Esophagus muscularis mucosa (tissue), 4 donors: ENCODE results near the gene SNIP1.

Experiments
- EP300 ChIP-seq: sonication (generic); formaldehyde crosslinking; IDR thresholded peaks from one replicate; pipeline ENCODE4 v1.6.1; 2017; ENCODE audit warnings: antibody characterized with exemption
- POLR2A ChIP-seq: fragments of 450-650 bp; IDR thresholded peaks from one replicate; pipeline ENCODE4 v1.6.1; 2017; ENCODE audit warnings: antibody characterized with exemption, moderate library complexity, mild to moderate bottlenecking, low read depth
- POLR2AphosphoS5 ChIP-seq, 2 donors: sonication (generic); formaldehyde crosslinking; IDR thresholded peaks; one replicate each; pipeline ENCODE4 v1.6.1; 2017; ENCODE audit warnings: antibody characterized with exemption in 2 of 2
- TF ChIP-seq, protein P1 (sequence below), 3 experiments: fragments of 200-600 bp in 2 of 3; fragments of 450-650 bp in 1 of 3; sonication (generic) in 2 of 3; IDR thresholded peaks; one replicate each; pipeline ENCODE4 v1.5.1; 2017 to 2019; ENCODE audit warnings: antibody characterized with exemption in 3 of 3, mild to moderate bottlenecking in 2 of 3, moderate library complexity in 1 of 3

DNA sequence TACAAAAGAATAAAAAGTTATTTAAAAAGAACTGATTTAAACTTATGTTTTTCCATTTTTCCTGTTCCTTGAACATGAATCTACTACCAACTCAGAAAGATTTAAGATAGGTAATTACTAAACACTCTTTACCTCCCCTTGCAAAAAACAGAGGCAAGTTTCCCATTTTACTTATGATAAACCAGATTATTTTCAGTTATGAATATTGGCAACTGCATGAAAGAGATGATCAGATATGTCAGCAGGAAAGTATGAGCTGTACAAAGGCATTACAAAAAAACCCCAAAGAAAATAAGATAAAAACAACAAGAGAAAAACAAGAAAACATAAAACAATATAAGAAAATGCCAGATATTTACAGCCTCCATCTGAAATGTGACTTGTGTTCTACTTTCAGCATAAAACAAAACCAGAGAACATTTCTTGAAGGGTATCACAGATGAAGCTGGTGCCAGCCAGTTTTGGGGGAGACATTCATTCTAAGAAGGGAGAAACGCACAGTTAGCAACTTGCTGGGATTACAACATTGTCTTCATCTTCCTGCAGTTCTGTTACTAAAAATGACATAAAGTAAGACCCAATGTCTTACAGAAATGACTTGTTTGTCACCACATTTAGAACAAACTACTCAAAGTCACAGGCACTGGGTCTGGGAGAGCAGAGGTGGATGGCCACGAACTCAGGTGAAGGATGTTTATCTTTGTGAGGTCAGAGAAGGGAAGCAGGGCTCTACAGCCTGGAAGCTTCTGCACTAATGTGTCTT is 60.6 kb downstream of the SNIP1 start:
- TF ChIP-seq POLR2AphosphoS5 (IDR thresholded peaks at IDR 0.05) (no peak), EP300 (no peak), POLR2A (no peak)
- TF ChIP-seq, protein P1, sequence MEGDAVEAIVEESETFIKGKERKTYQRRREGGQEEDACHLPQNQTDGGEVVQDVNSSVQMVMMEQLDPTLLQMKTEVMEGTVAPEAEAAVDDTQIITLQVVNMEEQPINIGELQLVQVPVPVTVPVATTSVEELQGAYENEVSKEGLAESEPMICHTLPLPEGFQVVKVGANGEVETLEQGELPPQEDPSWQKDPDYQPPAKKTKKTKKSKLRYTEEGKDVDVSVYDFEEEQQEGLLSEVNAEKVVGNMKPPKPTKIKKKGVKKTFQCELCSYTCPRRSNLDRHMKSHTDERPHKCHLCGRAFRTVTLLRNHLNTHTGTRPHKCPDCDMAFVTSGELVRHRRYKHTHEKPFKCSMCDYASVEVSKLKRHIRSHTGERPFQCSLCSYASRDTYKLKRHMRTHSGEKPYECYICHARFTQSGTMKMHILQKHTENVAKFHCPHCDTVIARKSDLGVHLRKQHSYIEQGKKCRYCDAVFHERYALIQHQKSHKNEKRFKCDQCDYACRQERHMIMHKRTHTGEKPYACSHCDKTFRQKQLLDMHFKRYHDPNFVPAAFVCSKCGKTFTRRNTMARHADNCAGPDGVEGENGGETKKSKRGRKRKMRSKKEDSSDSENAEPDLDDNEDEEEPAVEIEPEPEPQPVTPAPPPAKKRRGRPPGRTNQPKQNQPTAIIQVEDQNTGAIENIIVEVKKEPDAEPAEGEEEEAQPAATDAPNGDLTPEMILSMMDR (IDR thresholded peaks at IDR 0.05) = no peak
